Naive thymus-derived CD8-positive, alpha-beta T cell (primary cell): ENCODE results near the gene HDAC9. TPM values are rescaled to one million over a fixed set of nuclear protein-coding genes. Genes with fewer than 3 reads are reported as not detected.

ENCODE experiments used
- ATAC-seq, 2 donors: fragments of 150-1000 bp; cut with Tn5 transposase in 1 of 2; sonication (Bioruptor Pico), chemical (Tn5 transposase) in 1 of 2; 1 replicate in 1 of 2; 2 replicates in 1 of 2; pipeline ENCODE4 v1.10.0; 2021; ENCODE audit warnings: mild to moderate bottlenecking in 2 of 2, moderate library complexity in 2 of 2
- POLR2A ChIA-PET: fragments of 350-600 bp; sonication (Branson Sonifier 250); formaldehyde crosslinking; loops from one replicate; lab custom pipeline; 2021; ENCODE audit warnings: antibody characterized with exemption; lab: Charles Lee
- DNase-seq, 10 donors: peaks; one replicate each; pipeline versions ENCODE4 v3.0.0 to v3.0.0-alpha.2; 2020 to 2022
- H3K27ac Mint-ChIP-seq, 10 donors: one replicate each; pipeline ENCODE4 v1.8.0; 2020 to 2022; ENCODE audit warnings: mild to moderate bottlenecking in 10 of 10, mixed read lengths in 10 of 10, moderate library complexity in 4 of 10, inconsistent platforms in 1 of 10
- H3K27me3 Mint-ChIP-seq, 5 donors: one replicate each; pipeline ENCODE4 v1.8.0; 2021 to 2022; ENCODE audit warnings: mixed read lengths in 5 of 5
- H3K36me3 Mint-ChIP-seq, 3 donors: one replicate each; pipeline ENCODE4 v1.8.0; 2020 to 2022; ENCODE audit warnings: mixed read lengths in 3 of 3, mild to moderate bottlenecking in 2 of 3, inconsistent platforms in 1 of 3
- H3K4me1 Mint-ChIP-seq, 4 donors: one replicate each; pipeline ENCODE4 v1.8.0; 2021 to 2022; ENCODE audit warnings: mixed read lengths in 4 of 4
- H3K4me3 Mint-ChIP-seq, 10 donors: one replicate each; pipeline ENCODE4 v1.8.0; 2020 to 2022; ENCODE audit warnings: mild to moderate bottlenecking in 10 of 10, mixed read lengths in 10 of 10, moderate library complexity in 6 of 10, inconsistent platforms in 1 of 10
- H3K9me3 Mint-ChIP-seq, 9 donors: one replicate each; pipeline ENCODE4 v1.8.0; 2020 to 2022; ENCODE audit warnings: mixed read lengths in 9 of 9, mild to moderate bottlenecking in 3 of 9, inconsistent platforms in 1 of 9, moderate library complexity in 1 of 9
- polyA plus RNA-seq, 3 donors: library from polyadenylated mRNA; unstranded; fragments of 300-500 nt; fragmentation: Illumina TruSeq; gene quantifications; one replicate each; pipeline ENCODE4 v1.2.3, GENCODE V29; 2021
- total RNA-seq, 8 experiments: library from RNA in 2 of 8; stranded (reverse) in 2 of 8; gene quantifications; one replicate each; pipeline ENCODE4 v1.2.3 and lab custom pipeline; 2021 to 2026

The HDAC9 gene
- total and polyA plus RNA-seq, 5 experiments from 2014 or later = 0.03 to 3.1 (median 2.0) TPM

- POLR2A ChIA-PET = no interaction called here
- H3K36me3 Mint-ChIP-seq = no peaks in the 10 kb centered on the region
- H3K27ac Mint-ChIP-seq = no peak overlapping the region
- peaks cover 0 to 23% (median 0%) of the 10 kb centered on the region in 4 donors for H3K4me1 Mint-ChIP-seq
- no peak overlapping the region for H3K4me3 Mint-ChIP-seq
- DNase-seq = no peak
- H3K27me3 Mint-ChIP-seq = no peaks in the 10 kb centered on the region
- ATAC-seq = no peak
- H3K9me3 Mint-ChIP-seq = no peaks in the 10 kb centered on the region
Measured at GRCh38 chr7:18518555-18518954, 23.0 kb downstream of the HDAC9 start.

GRCh38 chr7:18520450-18521235, 25.1 kb downstream of the HDAC9 start:
- no peaks in the 10 kb centered on the region for H3K36me3 Mint-ChIP-seq
- POLR2A ChIA-PET = no interaction called here
- ATAC-seq = peak in 1 of 2 donors; percentile 47

DNA sequence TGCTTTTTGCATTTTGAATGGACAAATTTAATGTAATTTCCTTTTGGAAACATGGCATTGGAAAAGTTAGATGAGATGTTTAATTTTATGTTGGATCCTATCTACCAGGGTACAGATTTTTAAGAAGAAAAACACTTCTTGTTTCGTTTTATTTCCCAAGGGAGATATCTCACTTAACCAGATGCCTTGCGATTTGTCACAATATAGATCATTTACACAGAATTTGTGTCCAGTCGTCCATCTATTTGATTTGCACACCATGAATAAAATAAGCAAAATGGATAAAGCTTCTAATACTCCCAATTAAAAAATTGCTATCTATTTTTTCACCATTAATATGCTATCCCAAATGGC, 25.7 kb downstream of the HDAC9 start:
- H3K4me1 Mint-ChIP-seq = peaks cover 0 to 29% (median 0%) of the 10 kb centered on the region in 4 donors
- no peak for DNase-seq
- peak overlapping the region in 1 of 10 donors; percentile 68 for H3K27ac Mint-ChIP-seq
- H3K4me3 Mint-ChIP-seq = no peak overlapping the region
- POLR2A ChIA-PET = no interaction called here
- no peaks in the 10 kb centered on the region for H3K27me3 Mint-ChIP-seq
- no peaks in the 10 kb centered on the region for H3K9me3 Mint-ChIP-seq
- ATAC-seq = no peak
- H3K36me3 Mint-ChIP-seq = no peaks in the 10 kb centered on the region

More at GRCh38 chr7:18520450-18521235, 25.1 kb downstream of the HDAC9 start:
- no peak for DNase-seq
- H3K9me3 Mint-ChIP-seq = no peaks in the 10 kb centered on the region
- no peaks in the 10 kb centered on the region for H3K27me3 Mint-ChIP-seq
- peak overlapping the region in 1 of 10 donors; percentile 17 for H3K4me3 Mint-ChIP-seq
- H3K27ac Mint-ChIP-seq = peak overlapping the region in 1 of 10 donors; percentile 68
- H3K4me1 Mint-ChIP-seq = peaks cover 0 to 25% (median 0%) of the 10 kb centered on the region in 4 donors

GRCh38 chr7:18521945-18522566, 26.5 kb downstream of the HDAC9 start:
- no peaks in the 10 kb centered on the region for H3K9me3 Mint-ChIP-seq
- no peaks in the 10 kb centered on the region for H3K36me3 Mint-ChIP-seq
- H3K27ac Mint-ChIP-seq = no peak overlapping the region
- DNase-seq (no peak), ATAC-seq (no peak)
- POLR2A ChIA-PET = interaction anchor here (0.6 kb wide), 1 partner anchor 99 kb away, joined by 4 read pairs; no protein-coding TSS in a partner anchor
- no peaks in the 10 kb centered on the region for H3K27me3 Mint-ChIP-seq
- H3K4me3 Mint-ChIP-seq = no peak overlapping the region
- peaks cover 0 to 36% (median 0%) of the 10 kb centered on the region in 4 donors for H3K4me1 Mint-ChIP-seq

DNA sequence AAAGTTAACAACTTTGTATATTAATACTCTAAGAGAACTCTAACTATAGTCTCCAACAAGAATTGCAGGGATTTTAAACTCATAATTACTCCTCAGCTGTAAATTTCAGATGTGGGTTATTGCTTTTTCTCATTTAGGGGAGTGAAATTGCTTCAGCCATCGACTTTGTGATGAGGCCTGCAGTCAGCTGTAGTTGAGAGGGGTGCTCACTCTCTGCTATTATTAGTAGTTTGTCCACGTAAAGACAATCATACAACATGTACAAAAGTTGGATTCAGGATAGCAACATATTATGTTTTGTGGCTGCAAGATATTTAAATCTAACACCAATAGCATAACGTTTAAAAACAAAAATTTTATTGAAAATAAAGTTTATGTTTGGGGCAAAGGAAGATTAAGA, 28.7 kb downstream of the HDAC9 start:
- DNase-seq (no peak), ATAC-seq (no peak)
- POLR2A ChIA-PET = no interaction called here
- Mint-ChIP-seq H3K27me3 (no peaks in the 10 kb centered on the region), H3K36me3 (no peaks in the 10 kb centered on the region), H3K4me1 (peaks cover 0 to 45% (median 0%) of the 10 kb centered on the region in 4 donors), H3K9me3 (no peaks in the 10 kb centered on the region), H3K27ac (no peak overlapping the region), H3K4me3 (no peak overlapping the region)

- Mint-ChIP-seq H3K4me1 (peaks cover 0 to 39% (median 0%) of the 10 kb centered on the region in 4 donors), H3K27ac (no peak overlapping the region), H3K4me3 (peak overlapping the region in 1 of 10 donors; percentile 4), H3K9me3 (no peaks in the 10 kb centered on the region), H3K36me3 (no peaks in the 10 kb centered on the region), H3K27me3 (no peaks in the 10 kb centered on the region)
- no peak for ATAC-seq
- no peak for DNase-seq
- POLR2A ChIA-PET = no interaction called here
Measured at GRCh38 chr7:18526368-18526878, 30.9 kb downstream of the HDAC9 start.

DNA sequence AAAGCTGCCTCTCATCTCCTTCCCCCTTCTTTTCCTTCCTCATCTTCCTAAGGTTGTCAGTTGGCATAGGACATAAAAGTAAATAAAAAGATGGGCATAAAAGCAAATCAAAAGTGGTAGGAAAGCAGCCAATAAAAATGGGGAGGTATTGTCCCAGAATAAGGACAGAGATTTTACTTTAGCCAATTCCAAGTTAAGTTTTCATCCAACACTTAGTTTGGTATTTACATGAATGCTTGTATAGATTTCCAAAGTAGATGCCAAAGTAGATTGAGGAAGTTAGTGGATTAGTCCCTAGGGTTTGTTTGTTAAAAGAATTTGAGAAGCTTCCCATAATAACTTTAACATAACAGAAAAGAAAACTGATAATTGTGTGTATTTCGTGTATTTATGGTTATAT, 33.7 kb downstream of the HDAC9 start:
- no peak for ATAC-seq
- POLR2A ChIA-PET = no interaction called here
- Mint-ChIP-seq H3K36me3 (no peaks in the 10 kb centered on the region), H3K4me1 (peaks cover 0 to 43% (median 0%) of the 10 kb centered on the region in 4 donors), H3K27me3 (no peaks in the 10 kb centered on the region), H3K4me3 (no peak overlapping the region), H3K27ac (no peak overlapping the region), H3K9me3 (no peaks in the 10 kb centered on the region)
- no peak for DNase-seq

- H3K4me1 Mint-ChIP-seq = peaks cover 0 to 45% (median 0%) of the 10 kb centered on the region in 4 donors
- ATAC-seq (no peak), DNase-seq (no peak)
- no peaks in the 10 kb centered on the region for H3K36me3 Mint-ChIP-seq
- POLR2A ChIA-PET = no interaction called here
- no peaks in the 10 kb centered on the region for H3K27me3 Mint-ChIP-seq
- H3K9me3 Mint-ChIP-seq = no peaks in the 10 kb centered on the region
- no peak overlapping the region for H3K27ac Mint-ChIP-seq
- H3K4me3 Mint-ChIP-seq = no peak overlapping the region
Measured at GRCh38 chr7:18530224-18531179, 35.0 kb downstream of the HDAC9 start.

DNA sequence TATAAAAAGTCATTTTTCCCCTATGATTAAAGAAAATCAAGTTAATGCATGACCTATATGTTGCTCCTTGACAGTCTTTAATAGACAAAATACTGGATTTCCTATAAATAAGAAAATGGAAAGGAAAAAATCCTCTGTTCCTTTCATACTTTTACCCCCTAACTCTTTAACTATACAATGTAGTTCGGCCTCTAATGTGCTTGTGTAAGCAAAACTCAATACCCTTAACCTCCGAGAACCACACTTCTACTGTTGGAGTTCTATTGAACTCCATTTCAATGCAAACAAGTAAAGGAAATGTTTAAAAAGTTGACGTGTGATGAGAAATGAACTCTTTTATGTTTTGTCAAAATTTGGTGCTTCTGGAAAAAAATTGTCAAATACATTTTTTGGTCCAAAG, 36.0 kb downstream of the HDAC9 start:
- Mint-ChIP-seq H3K27ac (no peak overlapping the region), H3K4me3 (no peak overlapping the region)
- POLR2A ChIA-PET = no interaction called here

DNA sequence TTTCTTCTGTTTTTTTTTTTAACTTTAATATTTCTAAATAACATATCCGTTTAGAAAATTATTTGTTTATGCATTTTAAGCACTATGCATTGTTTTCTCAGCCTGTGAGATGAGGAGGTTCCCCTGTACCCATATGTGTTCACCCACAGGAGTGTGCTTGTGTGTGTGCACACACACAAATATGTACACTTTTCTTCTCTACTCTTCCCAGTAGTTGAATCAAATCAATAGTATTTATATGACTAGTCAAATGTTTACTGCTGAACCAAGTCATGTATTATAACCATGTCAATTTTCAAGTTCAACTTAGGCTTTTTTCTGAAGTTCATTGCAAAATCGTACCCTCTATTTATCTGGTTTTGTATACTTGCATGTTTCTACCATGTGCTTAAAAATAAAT, 37.3 kb downstream of the HDAC9 start:
- DNase-seq (no peak), ATAC-seq (no peak)
- Mint-ChIP-seq H3K9me3 (peaks cover 0 to 3% (median 0%) of the 10 kb centered on the region in 9 donors), H3K27ac (no peak overlapping the region), H3K4me1 (peaks cover 0 to 32% (median 0%) of the 10 kb centered on the region in 4 donors), H3K27me3 (no peaks in the 10 kb centered on the region), H3K36me3 (no peaks in the 10 kb centered on the region), H3K4me3 (no peak overlapping the region)
- POLR2A ChIA-PET = no interaction called here

More for the DNA sequence above, 36.0 kb downstream of the HDAC9 start:
- DNase-seq = no peak
- Mint-ChIP-seq H3K36me3 (no peaks in the 10 kb centered on the region), H3K9me3 (peaks cover 0 to 3% (median 0%) of the 10 kb centered on the region in 9 donors), H3K4me1 (peaks cover 0 to 39% (median 0%) of the 10 kb centered on the region in 4 donors), H3K27me3 (no peaks in the 10 kb centered on the region)
- ATAC-seq = no peak

- H3K27ac Mint-ChIP-seq = no peak overlapping the region
- ATAC-seq (no peak), DNase-seq (no peak)
- peaks cover 0 to 3% (median 0%) of the 10 kb centered on the region in 9 donors for H3K9me3 Mint-ChIP-seq
- H3K36me3 Mint-ChIP-seq = no peaks in the 10 kb centered on the region
- H3K4me1 Mint-ChIP-seq = peaks cover 0 to 31% (median 0%) of the 10 kb centered on the region in 4 donors
- POLR2A ChIA-PET = no interaction called here
- H3K4me3 Mint-ChIP-seq = no peak overlapping the region
- H3K27me3 Mint-ChIP-seq = no peaks in the 10 kb centered on the region
Measured at GRCh38 chr7:18534481-18534880, 38.9 kb downstream of the HDAC9 start.

- H3K36me3 Mint-ChIP-seq = no peaks in the 10 kb centered on the region
- DNase-seq (no peak), ATAC-seq (no peak)
- H3K9me3 Mint-ChIP-seq = peaks cover 0 to 3% (median 0%) of the 10 kb centered on the region in 9 donors
- peaks cover 0 to 33% (median 0%) of the 10 kb centered on the region in 4 donors for H3K4me1 Mint-ChIP-seq
- H3K27me3 Mint-ChIP-seq = no peaks in the 10 kb centered on the region
- POLR2A ChIA-PET = no interaction called here
- no peak overlapping the region for H3K27ac Mint-ChIP-seq
- no peak overlapping the region for H3K4me3 Mint-ChIP-seq
Measured at GRCh38 chr7:18535810-18536415, 40.4 kb downstream of the HDAC9 start.
